Chondrocyte (in vitro differentiated cells): ENCODE results near the gene EPAS1. TPM values are rescaled to one million over a fixed set of nuclear protein-coding genes. Genes with fewer than 3 reads are reported as not detected.

Experiments
- DNase-seq: peaks from one replicate; pipeline ENCODE4 v3.0.0; 2021; ENCODE audit warnings: mixed read lengths, low spot score
- H3K27ac Mint-ChIP-seq: one replicate; pipeline ENCODE4 v1.8.0; 2021; ENCODE audit warnings: mild to moderate bottlenecking, moderate library complexity, mixed read lengths; ENCODE audit not compliant: unreplicated experiment
- H3K27me3 Mint-ChIP-seq: 2 replicates; pipeline ENCODE4 v1.8.0; 2021; ENCODE audit warnings: low read depth, mixed read lengths
- H3K36me3 Mint-ChIP-seq: 2 replicates; pipeline ENCODE4 v1.8.0; 2021; ENCODE audit warnings: low read depth, mixed read lengths
- H3K4me1 Mint-ChIP-seq: 2 replicates; pipeline ENCODE4 v1.8.0; 2021; ENCODE audit warnings: low read depth, mild to moderate bottlenecking, mixed read lengths
- H3K4me3 Mint-ChIP-seq: one replicate; pipeline ENCODE4 v1.8.0; 2021; ENCODE audit warnings: mild to moderate bottlenecking, moderate library complexity, mixed read lengths; ENCODE audit not compliant: unreplicated experiment
- H3K9me3 Mint-ChIP-seq: 2 replicates; pipeline ENCODE4 v1.8.0; 2021; ENCODE audit warnings: low read depth, mixed read lengths
- total RNA-seq: library from RNA; stranded (reverse); gene quantifications from 3 replicates; pipeline ENCODE4 v1.2.1, GENCODE V29; 2021
- TF ChIP-seq, protein P1 (sequence below): fragments of 200-600 bp; sonication (generic); IDR thresholded peaks from 2 replicates; pipeline ENCODE4 v1.5.0; 2021; ENCODE audit warnings: antibody characterized with exemption, mild to moderate bottlenecking, moderate library complexity

Gene EPAS1
- total RNA-seq, 1 donor from 2014 or later: 122 TPM

DNA sequence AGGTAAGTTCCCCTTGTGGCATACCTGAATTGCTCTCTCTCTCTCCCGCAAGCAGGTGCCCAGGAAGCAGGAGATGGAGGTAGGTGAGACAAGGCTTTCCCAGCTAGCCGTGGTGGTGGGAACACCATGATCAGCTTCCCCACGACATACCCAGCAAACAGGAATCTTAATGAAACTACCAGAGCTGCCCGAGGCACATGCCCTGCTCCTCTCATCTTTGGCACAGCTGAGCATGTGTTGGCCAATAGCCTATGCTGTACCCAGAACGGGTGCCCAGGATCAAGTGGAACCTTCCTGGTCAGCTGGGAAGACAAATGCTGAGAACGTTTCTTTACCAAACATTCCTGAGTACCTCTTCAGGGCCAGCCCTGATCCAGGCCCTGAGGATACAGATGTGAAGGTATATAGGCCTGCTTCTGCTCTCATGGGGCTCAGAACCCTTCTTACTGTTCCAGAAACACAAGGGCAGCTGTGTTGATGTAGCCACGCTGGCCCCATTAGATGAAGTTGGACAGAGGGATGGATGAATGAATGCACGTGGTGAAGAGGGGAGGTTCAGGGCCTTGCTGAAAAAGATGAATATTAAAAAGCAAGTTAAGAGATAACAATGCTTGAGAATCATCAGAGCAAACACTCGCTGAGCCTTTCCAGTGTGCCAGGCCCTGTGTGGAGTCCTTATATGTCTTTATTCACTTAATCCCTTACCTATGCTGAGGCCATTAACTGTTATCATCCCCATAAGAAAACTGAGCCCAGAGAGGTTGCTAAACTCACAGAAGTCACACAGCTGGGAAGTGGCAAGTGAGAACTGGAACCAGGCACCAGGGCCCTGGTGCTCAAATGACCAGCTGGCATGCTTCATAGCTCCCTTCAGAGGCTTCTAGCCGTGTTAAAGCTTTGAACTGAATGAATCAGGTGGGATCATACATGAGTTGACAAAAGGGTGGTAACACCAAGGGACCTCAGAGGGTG, 113.4 kb downstream of the EPAS1 start:
- Mint-ChIP-seq H3K27me3 (no peaks in the 10 kb centered on the region), H3K4me3 (no peak overlapping the region), H3K27ac (no peak overlapping the region), H3K36me3 (peaks cover 4% of the 10 kb centered on the region), H3K4me1 (no peaks in the 10 kb centered on the region), H3K9me3 (peaks cover 7% of the 10 kb centered on the region)
- DNase-seq: no peak
- TF ChIP-seq, protein P1, sequence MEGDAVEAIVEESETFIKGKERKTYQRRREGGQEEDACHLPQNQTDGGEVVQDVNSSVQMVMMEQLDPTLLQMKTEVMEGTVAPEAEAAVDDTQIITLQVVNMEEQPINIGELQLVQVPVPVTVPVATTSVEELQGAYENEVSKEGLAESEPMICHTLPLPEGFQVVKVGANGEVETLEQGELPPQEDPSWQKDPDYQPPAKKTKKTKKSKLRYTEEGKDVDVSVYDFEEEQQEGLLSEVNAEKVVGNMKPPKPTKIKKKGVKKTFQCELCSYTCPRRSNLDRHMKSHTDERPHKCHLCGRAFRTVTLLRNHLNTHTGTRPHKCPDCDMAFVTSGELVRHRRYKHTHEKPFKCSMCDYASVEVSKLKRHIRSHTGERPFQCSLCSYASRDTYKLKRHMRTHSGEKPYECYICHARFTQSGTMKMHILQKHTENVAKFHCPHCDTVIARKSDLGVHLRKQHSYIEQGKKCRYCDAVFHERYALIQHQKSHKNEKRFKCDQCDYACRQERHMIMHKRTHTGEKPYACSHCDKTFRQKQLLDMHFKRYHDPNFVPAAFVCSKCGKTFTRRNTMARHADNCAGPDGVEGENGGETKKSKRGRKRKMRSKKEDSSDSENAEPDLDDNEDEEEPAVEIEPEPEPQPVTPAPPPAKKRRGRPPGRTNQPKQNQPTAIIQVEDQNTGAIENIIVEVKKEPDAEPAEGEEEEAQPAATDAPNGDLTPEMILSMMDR: no peak

DNA sequence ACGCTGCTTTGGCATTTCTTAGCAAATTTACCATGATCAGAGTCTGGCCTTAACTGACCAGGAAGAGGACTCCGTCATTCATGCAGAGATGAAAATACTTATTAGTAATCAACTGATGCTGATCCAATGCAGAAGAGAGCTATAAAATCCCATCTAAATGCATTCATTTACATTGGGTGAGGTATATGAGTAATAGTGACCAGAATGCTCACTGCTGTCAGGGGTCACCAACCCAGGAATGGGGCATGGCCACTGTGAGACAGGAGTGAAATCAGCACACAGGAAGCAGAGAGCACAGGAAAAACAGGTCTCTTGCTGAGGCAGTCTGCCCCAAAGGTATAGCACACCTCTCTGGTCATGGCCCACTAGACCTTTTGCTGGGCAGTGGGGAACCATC, 114.0 kb downstream of the EPAS1 start:
- H3K9me3 Mint-ChIP-seq: peaks cover 12% of the 10 kb centered on the region
- no peaks in the 10 kb centered on the region for H3K4me1 Mint-ChIP-seq
- H3K27ac Mint-ChIP-seq: no peak overlapping the region
- H3K36me3 Mint-ChIP-seq: peaks cover 6% of the 10 kb centered on the region
- DNase-seq: no peak
- TF ChIP-seq, protein P1: no peak
- no peaks in the 10 kb centered on the region for H3K27me3 Mint-ChIP-seq
- H3K4me3 Mint-ChIP-seq: no peak overlapping the region

DNA sequence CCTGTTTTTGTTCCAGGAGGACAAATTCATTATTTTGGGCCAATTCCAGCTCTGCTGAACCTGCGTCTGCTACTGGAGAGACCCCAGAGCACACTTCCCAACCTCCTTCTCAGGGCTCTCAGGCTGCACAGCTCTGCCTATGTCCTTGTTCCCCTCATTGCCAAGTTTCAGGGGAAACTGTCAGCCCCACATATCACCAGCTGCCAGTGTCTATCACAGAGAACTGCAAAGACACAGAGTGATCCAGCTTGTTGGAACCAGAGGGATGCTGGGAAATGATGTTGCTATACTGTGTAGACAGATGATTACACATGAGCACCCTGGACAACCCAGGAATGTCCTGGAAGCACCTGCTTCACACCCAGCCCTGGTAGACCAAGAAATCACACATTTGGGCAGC, 114.8 kb downstream of the EPAS1 start:
- TF ChIP-seq, protein P1: no peak
- no peak overlapping the region for H3K4me3 Mint-ChIP-seq
- no peaks in the 10 kb centered on the region for H3K4me1 Mint-ChIP-seq
- H3K36me3 Mint-ChIP-seq: peaks cover 8% of the 10 kb centered on the region
- H3K27ac Mint-ChIP-seq: no peak overlapping the region
- H3K9me3 Mint-ChIP-seq: peaks cover 20% of the 10 kb centered on the region
- no peak for DNase-seq
- no peaks in the 10 kb centered on the region for H3K27me3 Mint-ChIP-seq

DNA sequence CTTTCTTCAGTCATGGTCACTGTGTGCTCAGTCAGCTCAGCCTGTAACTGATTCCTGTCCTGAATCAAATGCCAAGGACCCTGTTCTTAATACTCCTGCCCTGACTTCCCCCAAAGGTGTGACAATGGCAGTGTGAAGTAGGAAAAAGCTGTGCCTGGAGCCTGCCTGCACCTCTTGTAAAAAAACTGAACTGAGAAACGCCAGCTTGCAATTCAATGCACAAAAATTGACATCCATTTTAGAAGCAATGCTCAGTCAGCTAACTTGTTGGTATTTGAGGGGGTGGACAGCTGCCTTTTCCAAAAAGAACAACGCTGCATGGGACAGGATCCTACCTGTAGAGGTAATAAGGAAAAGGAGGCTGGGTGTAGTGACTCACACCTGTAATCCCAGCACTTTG, 115.9 kb downstream of the EPAS1 start:
- H3K36me3 Mint-ChIP-seq: peaks cover 8% of the 10 kb centered on the region
- H3K9me3 Mint-ChIP-seq: peaks cover 29% of the 10 kb centered on the region
- no peaks in the 10 kb centered on the region for H3K4me1 Mint-ChIP-seq
- no peaks in the 10 kb centered on the region for H3K27me3 Mint-ChIP-seq
- H3K4me3 Mint-ChIP-seq: no peak overlapping the region
- TF ChIP-seq, protein P1: no peak
- no peak overlapping the region for H3K27ac Mint-ChIP-seq
- no peak for DNase-seq

DNA sequence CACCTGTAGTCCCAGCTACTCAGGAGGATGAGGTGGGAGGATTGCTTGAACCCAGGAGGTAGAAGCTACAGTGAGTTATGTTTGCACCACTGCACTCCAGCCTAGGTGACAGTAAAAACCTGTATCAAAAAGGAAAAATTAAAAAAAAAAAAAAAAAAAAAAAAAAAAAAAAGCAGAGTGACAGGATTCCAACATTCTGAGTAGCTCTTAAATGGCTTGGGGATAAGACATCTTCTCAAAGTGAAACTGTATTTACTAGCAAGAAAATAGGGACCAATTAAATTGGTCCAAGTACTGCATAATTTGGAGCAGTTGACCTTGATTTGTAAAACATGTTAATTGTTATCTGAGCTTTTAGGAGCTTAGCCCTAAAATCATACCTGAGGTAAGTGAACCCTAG, 116.4 kb downstream of the EPAS1 start:
- H3K27me3 Mint-ChIP-seq: no peaks in the 10 kb centered on the region
- H3K36me3 Mint-ChIP-seq: peaks cover 8% of the 10 kb centered on the region
- TF ChIP-seq, protein P1: no peak
- H3K9me3 Mint-ChIP-seq: peaks cover 33% of the 10 kb centered on the region
- no peaks in the 10 kb centered on the region for H3K4me1 Mint-ChIP-seq
- no peak overlapping the region for H3K27ac Mint-ChIP-seq
- no peak for DNase-seq
- no peak overlapping the region for H3K4me3 Mint-ChIP-seq
